GM23338 (cell line): ENCODE measurements around the gene CARD10. TPM values are rescaled to one million over a fixed set of nuclear protein-coding genes. Genes with fewer than 3 reads are reported as not detected.

ENCODE experiments used
- ATAC-seq: fragments of 200-7000 bp; cut with Tn5 transposase; 3 replicates; pipeline ENCODE4 v1.9.1; 2020
- DNase-seq: peaks from one replicate; pipeline ENCODE4 v3.0.0-alpha.2; 2015; ENCODE audit warnings: low spot score
- H2AFZ ChIP-seq: fragments of 200-600 bp; sonication (generic); 2 replicates; pipeline ENCODE4 v1.8.0; 2016; ENCODE audit warnings: antibody characterized with exemption, mild to moderate bottlenecking, moderate library complexity
- H3F3A ChIP-seq: fragments of 200-600 bp; sonication (generic); replicated peaks from 2 replicates; pipeline ENCODE4 v1.8.0; 2017; ENCODE audit warnings: antibody characterized with exemption, mixed run types, low read depth
- H3K27ac ChIP-seq: fragments of 200-600 bp; sonication (generic); 2 replicates; pipeline ENCODE4 v1.6.1; 2016; ENCODE audit warnings: low read depth
- H3K27me3 ChIP-seq: fragments of 200-600 bp; sonication (generic); 2 replicates; pipeline ENCODE4 v1.8.0; 2016; ENCODE audit warnings: mild to moderate bottlenecking, mixed run types, moderate library complexity; ENCODE audit not compliant: insufficient read depth
- H3K36me3 ChIP-seq: fragments of 200-600 bp; sonication (generic); 2 replicates; pipeline ENCODE4 v1.8.0; 2016; ENCODE audit warnings: mild to moderate bottlenecking; ENCODE audit not compliant: insufficient read depth
- H3K4me1 ChIP-seq: fragments of 200-600 bp; sonication (generic); 2 replicates; pipeline ENCODE4 v1.8.0; 2016; ENCODE audit warnings: mild to moderate bottlenecking, moderate library complexity; ENCODE audit not compliant: insufficient read depth
- H3K4me2 ChIP-seq: fragments of 200-600 bp; sonication (generic); 2 replicates; pipeline ENCODE4 v1.7.1; 2017; ENCODE audit warnings: mixed run types
- H3K4me3 ChIP-seq: fragments of 200-600 bp; sonication (generic); 2 replicates; pipeline ENCODE4 v1.6.1; 2016; ENCODE audit warnings: mixed run types
- H3K79me2 ChIP-seq: fragments of 200-600 bp; sonication (generic); replicated peaks from 2 replicates; pipeline ENCODE4 v1.8.0; 2017; ENCODE audit warnings: mild to moderate bottlenecking; ENCODE audit not compliant: insufficient read depth
- H3K9me2 ChIP-seq: fragments of 200-600 bp; sonication (generic); 2 replicates; pipeline ENCODE4 v1.8.0; 2017; ENCODE audit not compliant: insufficient read depth
- H4K20me1 ChIP-seq: fragments of 200-600 bp; sonication (generic); replicated peaks from 2 replicates; pipeline ENCODE4 v1.8.0; 2017; ENCODE audit warnings: mild to moderate bottlenecking; ENCODE audit not compliant: insufficient read depth
- H3K27ac Mint-ChIP-seq: 2 replicates; pipeline ENCODE4 v1.8.0; 2020; ENCODE audit warnings: inconsistent platforms, mild to moderate bottlenecking, moderate library complexity, mixed read lengths
- H3K27me3 Mint-ChIP-seq: 3 replicates; pipeline ENCODE4 v1.8.0; 2022; ENCODE audit warnings: low read depth, mild to moderate bottlenecking, moderate library complexity, mixed read lengths, inconsistent platforms; ENCODE audit not compliant: insufficient read depth, poor library complexity
- H3K36me3 Mint-ChIP-seq: 3 replicates; pipeline ENCODE4 v1.8.0; 2021; ENCODE audit warnings: low read depth, mild to moderate bottlenecking, inconsistent platforms, moderate library complexity, mixed read lengths
- H3K4me1 Mint-ChIP-seq: 3 replicates; pipeline ENCODE4 v1.8.0; 2020; ENCODE audit warnings: mild to moderate bottlenecking, inconsistent platforms, mixed read lengths
- H3K4me3 Mint-ChIP-seq: 3 replicates; pipeline ENCODE4 v1.8.0; 2021; ENCODE audit warnings: moderate library complexity, mild to moderate bottlenecking, inconsistent platforms, mixed read lengths
- H3K9me3 Mint-ChIP-seq: 3 replicates; pipeline ENCODE4 v1.8.0; 2020; ENCODE audit warnings: moderate library complexity, mild to moderate bottlenecking, inconsistent platforms, mixed read lengths
- CREB1 ChIP-seq: fragments of 250-450 bp; sonication (Bioruptor Pico); IDR thresholded peaks from 2 replicates; pipeline ENCODE4 v1.5.0; 2020; ENCODE audit warnings: low read depth, mild to moderate bottlenecking, moderate library complexity
- EZH2phosphoT487 ChIP-seq: fragments of 200-600 bp; sonication (generic); IDR thresholded peaks from one replicate; pipeline ENCODE4 v1.8.1; 2018; ENCODE audit warnings: antibody characterized with exemption; ENCODE audit not compliant: unreplicated experiment
- POLR2AphosphoS5 ChIP-seq: IDR thresholded peaks from 2 replicates; pipeline ENCODE4 v1.6.1; 2016; ENCODE audit warnings: antibody characterized with exemption, low read depth
- STAT1 ChIP-seq: IDR thresholded peaks from one replicate; pipeline ENCODE4 v1.6.1; 2016; ENCODE audit warnings: antibody characterized with exemption; ENCODE audit not compliant: unreplicated experiment
- ZNF114 ChIP-seq: fragments of 250-450 bp; sonication (Bioruptor Pico); IDR thresholded peaks from 2 replicates; pipeline ENCODE4 v1.5.0; 2020; ENCODE audit warnings: mild to moderate bottlenecking, moderate library complexity
- ZNF331 ChIP-seq: fragments of 250-450 bp; sonication (Bioruptor Pico); IDR thresholded peaks from 2 replicates; pipeline ENCODE4 v1.5.0; 2020; ENCODE audit warnings: low read depth, mild to moderate bottlenecking, moderate library complexity
- ZNF462 ChIP-seq: fragments of 250-450 bp; sonication (Bioruptor Pico); IDR thresholded peaks from 2 replicates; pipeline ENCODE4 v1.5.0; 2020; ENCODE audit warnings: mild to moderate bottlenecking, moderate library complexity
- polyA plus RNA-seq: library from polyadenylated mRNA; unstranded; fragments of >200 nt; fragmentation: Nextera tagmentation; extraction: Ambion mirVana; gene quantifications from 2 replicates; pipeline ENCODE4 v1.2.1, GENCODE V29; 2016
- total RNA-seq: library from RNA; depleted of rRNA; stranded (reverse); fragments of >200 nt; shearing (Covaris generic); gene quantifications from 2 replicates; pipeline ENCODE4 v1.2.3, GENCODE V29; 2014
- TF ChIP-seq, protein P1 (sequence below), 2 experiments: fragments of 200-600 bp in 1 of 2; sonication (generic) in 1 of 2; conservative IDR thresholded peaks; 2 replicates each; pipeline versions ENCODE4 v1.5.1 to v1.6.1; 2016 to 2017; ENCODE audit warnings: antibody characterized with exemption in 2 of 2, low read depth in 2 of 2, mild to moderate bottlenecking in 2 of 2, moderate library complexity in 1 of 2
- TF ChIP-seq, protein P2 (sequence below): IDR thresholded peaks from one replicate; pipeline ENCODE4 v1.6.1; 2018; ENCODE audit warnings: antibody characterized with exemption; ENCODE audit not compliant: unreplicated experiment
- TF ChIP-seq, protein P3 (sequence below): IDR thresholded peaks from 2 replicates; pipeline ENCODE4 v1.6.1; 2016; ENCODE audit warnings: antibody characterized with exemption

CARD10 gene
- total and polyA plus RNA-seq, 2 experiments from 2014 or later = 5.4 to 17.2 TPM

DNA sequence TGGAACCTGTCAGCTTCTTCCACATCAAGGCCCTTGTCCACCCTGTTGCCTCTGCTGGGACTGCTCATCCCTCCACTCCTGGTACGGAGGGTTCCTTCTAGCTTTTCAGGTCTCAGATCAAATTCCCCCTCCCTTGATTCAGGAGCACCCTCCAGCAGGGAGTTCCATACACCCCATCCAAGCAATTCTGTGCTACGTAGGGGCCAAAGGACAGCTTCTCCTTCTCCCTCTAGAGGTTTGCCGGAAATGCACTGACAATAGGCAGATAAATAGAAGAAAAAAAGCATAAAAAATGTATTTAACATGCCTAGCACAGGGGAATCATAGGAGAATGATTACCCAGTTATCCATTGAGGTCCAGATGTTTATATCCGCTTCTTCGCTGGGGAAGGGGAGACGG, 3.3 kb upstream of the CARD10 start:
- peaks cover 27% of the 10 kb centered on the region for H3K27me3 ChIP-seq
- no peaks in the 10 kb centered on the region for H3K36me3 Mint-ChIP-seq

More for the DNA sequence above, 3.3 kb upstream of the CARD10 start:
- ATAC-seq = no peak
- Mint-ChIP-seq H3K9me3 (no peaks in the 10 kb centered on the region; the same call in 2 of the 3 replicates), H3K4me1 (peaks cover 14% of the 10 kb centered on the region), H3K27ac (no peak overlapping the region), H3K4me3 (no peak overlapping the region), H3K27me3 (peaks cover 23% of the 10 kb centered on the region)
- H3K4me1 ChIP-seq = peaks cover 9% of the 10 kb centered on the region; the same call in 1 of the 2 replicates
- H2AFZ ChIP-seq = no peak overlapping the region
- TF ChIP-seq POLR2AphosphoS5 (no peak), ZNF331 (CRISPR knock-in tag) (no peak), EZH2phosphoT487 (no peak), STAT1 (no peak), ZNF114 (CRISPR knock-in tag) (no peak), ZNF462 (CRISPR knock-in tag) (no peak), CREB1 (CRISPR knock-in tag) (no peak)
- TF ChIP-seq, protein P1, sequence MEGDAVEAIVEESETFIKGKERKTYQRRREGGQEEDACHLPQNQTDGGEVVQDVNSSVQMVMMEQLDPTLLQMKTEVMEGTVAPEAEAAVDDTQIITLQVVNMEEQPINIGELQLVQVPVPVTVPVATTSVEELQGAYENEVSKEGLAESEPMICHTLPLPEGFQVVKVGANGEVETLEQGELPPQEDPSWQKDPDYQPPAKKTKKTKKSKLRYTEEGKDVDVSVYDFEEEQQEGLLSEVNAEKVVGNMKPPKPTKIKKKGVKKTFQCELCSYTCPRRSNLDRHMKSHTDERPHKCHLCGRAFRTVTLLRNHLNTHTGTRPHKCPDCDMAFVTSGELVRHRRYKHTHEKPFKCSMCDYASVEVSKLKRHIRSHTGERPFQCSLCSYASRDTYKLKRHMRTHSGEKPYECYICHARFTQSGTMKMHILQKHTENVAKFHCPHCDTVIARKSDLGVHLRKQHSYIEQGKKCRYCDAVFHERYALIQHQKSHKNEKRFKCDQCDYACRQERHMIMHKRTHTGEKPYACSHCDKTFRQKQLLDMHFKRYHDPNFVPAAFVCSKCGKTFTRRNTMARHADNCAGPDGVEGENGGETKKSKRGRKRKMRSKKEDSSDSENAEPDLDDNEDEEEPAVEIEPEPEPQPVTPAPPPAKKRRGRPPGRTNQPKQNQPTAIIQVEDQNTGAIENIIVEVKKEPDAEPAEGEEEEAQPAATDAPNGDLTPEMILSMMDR (conservative IDR thresholded peaks at IDR 0.05; ENCODE audit: low read depth in 2 of 2) = no peak
- TF ChIP-seq, protein P2, sequence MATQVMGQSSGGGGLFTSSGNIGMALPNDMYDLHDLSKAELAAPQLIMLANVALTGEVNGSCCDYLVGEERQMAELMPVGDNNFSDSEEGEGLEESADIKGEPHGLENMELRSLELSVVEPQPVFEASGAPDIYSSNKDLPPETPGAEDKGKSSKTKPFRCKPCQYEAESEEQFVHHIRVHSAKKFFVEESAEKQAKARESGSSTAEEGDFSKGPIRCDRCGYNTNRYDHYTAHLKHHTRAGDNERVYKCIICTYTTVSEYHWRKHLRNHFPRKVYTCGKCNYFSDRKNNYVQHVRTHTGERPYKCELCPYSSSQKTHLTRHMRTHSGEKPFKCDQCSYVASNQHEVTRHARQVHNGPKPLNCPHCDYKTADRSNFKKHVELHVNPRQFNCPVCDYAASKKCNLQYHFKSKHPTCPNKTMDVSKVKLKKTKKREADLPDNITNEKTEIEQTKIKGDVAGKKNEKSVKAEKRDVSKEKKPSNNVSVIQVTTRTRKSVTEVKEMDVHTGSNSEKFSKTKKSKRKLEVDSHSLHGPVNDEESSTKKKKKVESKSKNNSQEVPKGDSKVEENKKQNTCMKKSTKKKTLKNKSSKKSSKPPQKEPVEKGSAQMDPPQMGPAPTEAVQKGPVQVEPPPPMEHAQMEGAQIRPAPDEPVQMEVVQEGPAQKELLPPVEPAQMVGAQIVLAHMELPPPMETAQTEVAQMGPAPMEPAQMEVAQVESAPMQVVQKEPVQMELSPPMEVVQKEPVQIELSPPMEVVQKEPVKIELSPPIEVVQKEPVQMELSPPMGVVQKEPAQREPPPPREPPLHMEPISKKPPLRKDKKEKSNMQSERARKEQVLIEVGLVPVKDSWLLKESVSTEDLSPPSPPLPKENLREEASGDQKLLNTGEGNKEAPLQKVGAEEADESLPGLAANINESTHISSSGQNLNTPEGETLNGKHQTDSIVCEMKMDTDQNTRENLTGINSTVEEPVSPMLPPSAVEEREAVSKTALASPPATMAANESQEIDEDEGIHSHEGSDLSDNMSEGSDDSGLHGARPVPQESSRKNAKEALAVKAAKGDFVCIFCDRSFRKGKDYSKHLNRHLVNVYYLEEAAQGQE = no peak
- TF ChIP-seq, protein P3, sequence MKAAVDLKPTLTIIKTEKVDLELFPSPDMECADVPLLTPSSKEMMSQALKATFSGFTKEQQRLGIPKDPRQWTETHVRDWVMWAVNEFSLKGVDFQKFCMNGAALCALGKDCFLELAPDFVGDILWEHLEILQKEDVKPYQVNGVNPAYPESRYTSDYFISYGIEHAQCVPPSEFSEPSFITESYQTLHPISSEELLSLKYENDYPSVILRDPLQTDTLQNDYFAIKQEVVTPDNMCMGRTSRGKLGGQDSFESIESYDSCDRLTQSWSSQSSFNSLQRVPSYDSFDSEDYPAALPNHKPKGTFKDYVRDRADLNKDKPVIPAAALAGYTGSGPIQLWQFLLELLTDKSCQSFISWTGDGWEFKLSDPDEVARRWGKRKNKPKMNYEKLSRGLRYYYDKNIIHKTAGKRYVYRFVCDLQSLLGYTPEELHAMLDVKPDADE = no peak
- no peak for DNase-seq
- H3K4me3 ChIP-seq = no peak overlapping the region
- no peaks in the 10 kb centered on the region for H3K79me2 ChIP-seq
- H3K9me2 ChIP-seq = no peaks in the 10 kb centered on the region
- H3F3A ChIP-seq = peaks cover 4% of the 10 kb centered on the region; the same call in 1 of the 2 replicates
- no peak overlapping the region for H3K4me2 ChIP-seq
- H3K36me3 ChIP-seq = no peaks in the 10 kb centered on the region
- H4K20me1 ChIP-seq = no peaks in the 10 kb centered on the region
- no peak overlapping the region for H3K27ac ChIP-seq
